Adipose tissue (tissue), 3 donors: Measurements from ENCODE around the gene C19orf73. TPM values are rescaled to one million over a fixed set of nuclear protein-coding genes. Genes with fewer than 3 reads are reported as not detected.
A peak's percentile ranks its signal among the peaks of the same experiment; 100 is the strongest.

Source experiments
- H3K27ac ChIP-seq: one replicate; pipeline ENCODE4 v1.5.1; 2013; ENCODE audit warnings: low read depth, low read length
- WGBS, 3 donors: extraction: QIAGEN DNeasy Blood & Tissue Kit; methylation state at CpG; one replicate each; pipeline ENCODE4 v1.1.7; 2013; 5-methylcytosine and 5-hydroxymethylcytosine counted together
- polyA plus RNA-seq, 3 donors: library from polyadenylated mRNA; stranded (reverse); fragments of 200-250 nt; gene quantifications; one replicate each; pipeline ENCODE4 v1.2.3, GENCODE V29; 2013
- donor health status: healthy with polysubstance abuse.
- donor health status: Bipolar disorder and iron deficiency.
- donor health status: healthy.

C19orf73 gene, protein sequence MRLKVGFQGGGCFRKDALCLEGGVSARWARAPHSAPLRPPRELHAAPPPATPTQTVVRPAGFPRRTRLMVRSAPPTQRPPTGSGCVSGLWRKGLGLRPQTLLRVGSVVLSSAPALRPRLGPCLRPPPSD
- 1 to 10 TPM in 2 of 3 donors, not detected in 1; 1.5 to 5.1 TPM for polyA plus RNA-seq

DNA sequence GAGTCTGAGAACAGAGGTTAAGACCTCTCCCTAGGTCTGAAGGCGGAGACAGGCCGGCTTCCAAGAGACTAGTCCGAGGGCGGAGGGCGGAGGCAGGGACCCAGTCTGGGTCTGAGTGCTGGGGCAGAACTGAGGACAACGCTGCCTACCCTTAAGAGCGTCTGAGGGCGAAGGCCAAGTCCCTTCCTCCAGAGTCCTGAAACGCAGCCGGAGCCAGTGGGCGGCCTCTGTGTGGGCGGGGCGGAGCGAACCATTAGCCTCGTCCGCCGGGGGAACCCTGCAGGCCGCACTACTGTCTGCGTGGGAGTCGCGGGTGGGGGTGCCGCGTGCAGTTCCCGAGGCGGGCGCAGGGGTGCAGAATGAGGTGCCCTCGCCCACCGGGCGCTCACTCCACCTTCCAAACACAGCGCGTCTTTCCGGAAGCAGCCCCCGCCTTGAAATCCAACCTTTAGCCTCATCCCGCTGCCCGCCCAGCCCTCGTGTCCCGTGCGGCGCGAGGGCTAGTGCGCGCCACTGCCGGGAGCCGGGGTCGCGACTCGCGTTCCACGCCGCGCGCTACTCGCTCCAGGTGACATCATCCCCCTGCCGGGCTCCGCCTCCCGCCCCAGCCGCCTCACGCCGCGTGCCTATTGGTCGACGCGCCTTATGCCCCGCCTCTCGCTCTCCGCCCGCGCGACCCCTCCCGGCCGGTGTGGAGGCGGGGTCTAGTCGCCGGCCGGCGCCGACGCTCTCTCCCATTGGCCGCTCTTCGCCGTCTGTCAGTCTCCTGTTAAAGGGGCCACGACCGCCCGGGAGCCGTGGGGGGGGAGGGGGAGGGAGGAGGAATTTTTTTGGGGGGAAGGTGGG lies at the start of gene C19orf73:
Gene C19orf73 (minus strand): TSS at position 579 of the 846 bp plus-strand sequence. CDS start 121 bp downstream, at position 458.
- H3K27ac ChIP-seq, result peak within 1 kb of the TSS; percentile 35
- 1% methylated on average over 52 to 85 of the region's 85 CpGs for WGBS, 3 donors

DNA sequence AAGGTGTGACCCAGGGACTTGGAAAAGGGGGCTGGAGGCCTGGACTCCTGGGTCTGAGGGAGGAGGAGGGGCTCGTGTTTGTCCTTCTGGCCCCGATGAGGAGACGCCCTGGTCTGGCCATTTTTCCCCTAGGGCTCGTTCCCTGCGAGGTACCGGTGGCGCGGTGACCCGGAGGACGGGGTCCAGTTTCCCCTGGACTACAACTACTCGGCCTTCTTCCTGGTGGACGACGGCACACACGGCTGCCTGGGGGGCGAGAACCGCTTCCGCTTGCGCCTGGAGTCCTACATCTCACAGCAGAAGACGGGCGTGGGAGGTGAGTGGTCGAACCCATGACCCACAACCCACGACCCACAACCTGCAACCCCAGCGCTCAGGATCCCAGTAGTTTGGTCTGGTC lies 49.5 kb upstream of the C19orf73 start:
- H3K27ac ChIP-seq, result no peak overlapping the region
- 91 to 97% (median 94%) methylated on average over 23 of the region's 23 CpGs for WGBS, 3 donors

DNA sequence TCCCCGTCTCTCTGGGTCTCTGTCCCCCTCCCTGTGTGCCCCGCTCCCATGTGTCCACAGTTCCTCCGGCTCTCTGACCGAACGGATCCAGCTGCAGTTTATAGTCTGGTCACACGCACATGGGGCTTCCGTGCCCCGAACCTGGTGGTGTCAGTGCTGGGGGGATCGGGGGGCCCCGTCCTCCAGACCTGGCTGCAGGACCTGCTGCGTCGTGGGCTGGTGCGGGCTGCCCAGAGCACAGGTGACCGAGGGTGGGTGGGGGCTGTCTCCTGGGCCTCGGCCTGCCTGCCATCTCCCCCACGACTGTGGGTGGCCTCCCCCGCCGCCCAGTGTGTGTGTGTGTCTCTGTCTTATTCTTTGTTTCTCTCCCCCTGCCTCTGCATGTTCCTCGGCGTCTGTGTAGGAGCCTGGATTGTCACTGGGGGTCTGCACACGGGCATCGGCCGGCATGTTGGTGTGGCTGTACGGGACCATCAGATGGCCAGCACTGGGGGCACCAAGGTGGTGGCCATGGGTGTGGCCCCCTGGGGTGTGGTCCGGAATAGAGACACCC lies 49.0 kb upstream of the C19orf73 start:
- H3K27ac ChIP-seq, result no peak overlapping the region
- WGBS, 3 donors, result 84 to 91% (median 89%) methylated on average over 25 of the region's 25 CpGs

DNA sequence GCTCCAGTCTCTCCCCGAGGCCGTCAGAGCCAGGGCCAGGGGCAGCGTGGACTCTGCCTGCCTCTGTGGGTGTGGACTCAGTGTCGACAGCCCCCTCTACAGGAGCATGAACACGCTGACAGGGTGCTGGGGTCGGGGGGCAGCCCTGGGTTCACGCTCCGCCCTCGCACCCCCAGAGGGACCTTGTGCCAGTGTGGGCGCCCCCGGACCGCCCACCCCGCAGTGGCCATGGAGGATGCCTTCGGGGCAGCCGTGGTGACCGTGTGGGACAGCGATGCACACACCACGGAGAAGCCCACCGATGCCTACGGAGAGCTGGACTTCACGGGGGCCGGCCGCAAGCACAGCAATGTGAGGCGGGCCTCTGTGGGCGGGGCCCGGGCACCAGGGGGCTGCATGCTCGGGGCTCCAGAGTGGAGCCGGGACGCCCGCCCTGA lies 46.9 kb upstream of the C19orf73 start:
- WGBS, 3 donors, result 52 to 61% (median 61%) methylated on average over 29 to 30 of the region's 30 CpGs
- H3K27ac ChIP-seq, result no peak overlapping the region

DNA sequence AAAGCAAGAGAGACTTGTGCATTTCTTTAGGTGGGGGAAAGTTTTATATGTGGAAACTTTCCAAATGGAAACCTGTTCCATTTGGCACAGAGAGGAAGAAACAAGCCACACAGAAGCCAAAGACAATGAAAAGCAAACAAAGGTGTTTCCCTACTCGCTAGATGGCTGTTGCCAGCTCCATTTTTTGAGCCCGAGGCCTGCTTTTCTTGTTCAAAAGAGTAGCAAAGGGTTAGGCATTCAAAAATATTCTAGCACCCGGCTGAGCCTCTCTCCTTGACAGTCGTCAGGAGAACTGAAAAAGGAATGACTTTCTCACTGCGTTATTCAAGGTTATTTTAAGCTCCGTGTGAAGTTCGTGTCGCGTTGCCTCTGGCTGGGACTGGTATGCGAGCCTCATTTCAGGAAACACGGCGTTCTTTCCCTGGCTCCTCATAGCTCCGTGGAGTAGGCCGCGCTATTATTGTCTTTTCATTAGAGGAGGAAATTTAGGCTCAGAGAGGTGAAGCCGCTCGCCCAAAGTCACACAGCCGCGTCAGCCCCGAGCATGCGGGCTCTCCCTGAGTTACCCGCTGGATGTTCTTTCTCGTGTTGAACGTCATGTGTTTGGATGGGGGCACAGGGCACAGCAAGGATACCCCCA lies 46.3 kb upstream of the C19orf73 start:
- 45 to 75% (median 62%) methylated on average over 24 of the region's 24 CpGs for WGBS, 3 donors
- no peak overlapping the region for H3K27ac ChIP-seq

DNA sequence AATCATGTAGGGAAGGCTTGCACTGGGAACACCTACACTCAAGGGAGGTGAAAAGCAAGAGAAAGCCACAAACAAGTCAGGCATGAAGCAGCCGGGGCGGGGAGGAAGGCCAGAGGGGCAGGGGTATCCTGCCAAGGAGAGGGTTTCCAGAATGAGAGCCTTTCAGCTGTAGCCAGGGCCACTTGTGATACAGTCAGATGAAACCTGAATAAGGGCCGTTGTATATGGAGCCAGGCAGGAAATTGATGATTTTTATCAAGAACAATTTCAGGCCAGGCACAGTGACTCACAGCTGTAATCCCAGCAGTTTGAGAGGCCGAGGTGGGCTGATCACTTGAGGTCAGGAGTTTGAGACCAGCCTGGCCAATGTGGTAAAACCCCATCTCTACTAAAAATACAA lies 43.0 kb upstream of the C19orf73 start:
- no peak overlapping the region for H3K27ac ChIP-seq
- 64 to 74% (median 68%) methylated on average over 4 of the region's 4 CpGs for WGBS, 3 donors

DNA sequence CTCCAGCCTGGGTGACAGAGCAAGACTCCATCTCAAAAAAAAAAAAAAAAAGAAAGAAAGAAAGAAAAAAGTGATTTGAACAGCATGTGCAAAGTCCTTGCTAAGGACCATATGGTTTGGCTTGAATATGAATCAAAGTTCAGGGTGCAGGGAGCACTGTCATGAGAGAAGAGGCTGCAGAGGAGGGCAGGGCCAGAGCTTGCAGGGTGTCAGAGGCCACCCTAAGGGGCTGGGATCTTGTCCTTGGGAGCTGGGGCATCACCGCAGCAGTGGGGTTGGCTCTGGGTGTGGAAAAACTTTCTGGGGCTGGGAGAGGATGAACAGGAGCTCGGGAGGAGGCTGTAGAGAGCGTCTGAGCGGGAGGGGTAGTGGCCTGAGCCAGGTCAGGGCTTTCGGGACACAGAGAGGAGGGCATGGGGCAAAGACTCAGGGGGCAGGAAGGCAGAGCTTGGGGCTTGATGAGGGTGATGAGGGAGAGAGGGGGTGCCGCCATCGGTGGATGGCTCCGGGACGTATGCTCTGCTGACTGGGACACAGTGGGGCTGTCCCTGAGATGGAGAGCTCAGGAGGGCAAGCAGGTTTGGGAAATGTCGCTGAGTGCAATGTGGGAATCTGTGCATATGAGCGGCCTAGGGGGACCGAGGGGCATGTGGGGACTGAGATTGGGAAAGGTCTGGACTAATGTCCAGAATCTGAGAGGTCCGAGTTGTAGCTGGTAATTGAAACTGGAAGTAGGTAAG lies 41.7 kb upstream of the C19orf73 start:
- H3K27ac ChIP-seq, result no peak overlapping the region
- WGBS, 3 donors, result 91 to 92% (median 92%) methylated on average over 13 of the region's 13 CpGs

DNA sequence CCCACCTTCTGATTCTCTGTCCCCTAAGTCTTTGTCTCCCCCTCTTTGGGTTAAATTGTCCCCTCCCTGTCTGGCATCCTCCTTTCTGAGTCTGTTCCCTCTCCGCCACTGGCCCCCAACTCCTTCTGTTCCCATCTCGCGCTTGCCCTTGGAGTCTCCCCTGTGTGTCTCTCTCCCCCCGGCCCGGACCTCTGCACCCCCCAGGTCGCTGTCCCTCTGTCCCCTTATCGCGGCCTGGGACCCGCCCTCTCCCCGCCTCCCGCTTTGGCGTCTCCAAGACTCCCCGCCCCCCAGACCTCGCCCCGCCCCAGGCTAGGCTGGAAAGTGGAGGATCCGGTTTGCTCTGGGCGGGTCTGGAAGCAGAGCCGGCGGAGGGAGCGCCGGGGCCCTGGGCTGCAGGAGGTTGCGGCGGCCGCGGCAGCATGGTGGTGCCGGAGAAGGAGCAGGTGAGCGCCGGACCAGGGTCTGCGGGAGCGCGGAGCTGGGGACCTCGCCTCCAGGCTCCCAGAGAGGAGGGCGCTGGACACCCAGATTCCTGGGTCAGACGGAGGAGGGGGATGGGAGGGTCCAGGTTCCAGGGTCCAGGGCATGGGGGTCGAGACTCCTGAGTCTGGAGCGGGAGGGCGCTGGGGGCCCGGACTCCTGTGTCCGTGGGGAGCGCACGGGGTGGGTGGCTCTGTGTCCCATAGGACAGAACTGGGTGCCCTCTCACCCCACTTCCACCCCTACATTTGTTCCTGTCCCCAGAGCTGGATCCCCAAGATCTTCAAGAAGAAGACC lies 38.7 kb upstream of the C19orf73 start, which contains the start of gene TRPM4:
Gene TRPM4 (plus strand): TSS at position 348 of the 780 bp plus-strand sequence. CDS start 75 bp downstream, at position 423.
- 0 to 1% (median 1%) methylated on average over 37 to 41 of the region's 41 CpGs for WGBS, 3 donors
- no peak within 1 kb of the TSS for H3K27ac ChIP-seq

DNA sequence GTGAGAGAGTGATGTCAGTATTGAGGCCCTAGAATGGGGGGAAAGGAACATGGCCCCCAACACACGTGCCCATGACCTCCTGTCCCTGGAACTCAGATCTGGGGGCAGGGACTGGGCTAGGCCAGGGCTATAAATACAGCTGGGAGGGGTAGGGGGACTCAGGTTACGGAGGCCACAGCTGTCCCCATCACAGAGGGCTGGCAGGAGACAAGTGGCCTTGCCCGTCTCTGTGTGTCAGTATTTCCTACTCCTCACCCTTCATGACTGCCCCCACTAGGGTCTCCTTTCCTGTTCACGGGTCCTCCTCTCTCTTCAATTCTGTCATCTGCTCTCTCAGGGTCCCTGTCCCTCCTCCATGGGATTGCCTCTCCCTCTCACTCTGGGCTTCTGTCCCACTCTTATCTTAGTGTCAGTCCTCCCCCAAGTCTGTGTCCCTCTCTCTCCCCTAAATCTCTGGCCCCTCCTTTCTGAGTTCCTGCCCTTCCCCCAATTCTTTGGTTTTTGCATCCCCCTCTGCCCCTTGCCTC lies 36.9 kb upstream of the C19orf73 start:
- 35 to 54% (median 50%) methylated on average over 3 to 4 of the region's 4 CpGs for WGBS, 3 donors

DNA sequence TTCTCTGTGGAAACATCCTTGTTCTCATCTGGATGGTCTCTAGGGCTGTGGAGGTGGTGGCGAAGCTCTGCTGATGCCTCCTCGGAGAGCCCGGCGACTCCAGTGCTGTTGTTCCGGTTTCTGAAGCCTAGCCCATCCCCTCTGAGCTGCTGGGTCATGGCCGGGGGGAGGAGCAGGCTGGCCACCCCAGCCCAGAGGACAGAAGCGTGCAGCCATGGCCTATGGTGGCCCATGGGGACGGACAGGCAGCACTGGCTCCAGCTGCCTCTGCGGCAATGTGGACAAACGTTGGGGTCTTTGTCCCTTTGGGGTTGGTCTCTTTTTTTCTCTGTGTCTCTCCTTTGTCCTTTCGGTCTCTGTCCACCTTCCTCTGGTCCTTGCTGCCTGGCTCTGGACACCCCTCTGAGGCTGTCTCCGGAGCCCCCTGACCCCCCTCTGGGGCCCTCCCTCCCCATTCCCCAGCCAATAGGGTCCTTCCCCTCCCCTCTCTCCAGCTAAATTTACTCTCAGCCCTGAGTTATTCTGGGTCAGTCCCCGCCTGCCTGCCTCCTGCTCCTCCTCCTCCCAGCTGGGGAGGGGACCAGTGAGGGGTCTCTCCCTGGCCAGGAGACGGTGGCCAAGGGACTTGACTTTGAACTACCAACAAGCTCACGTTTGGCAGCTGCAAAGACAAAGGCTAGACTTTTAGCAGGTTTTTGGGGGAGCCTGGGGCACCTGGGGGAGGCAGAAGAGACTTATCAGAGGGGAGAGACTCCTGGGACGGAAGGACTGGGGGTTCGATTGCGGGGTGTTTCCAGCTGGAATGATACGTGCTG lies 36.3 kb upstream of the C19orf73 start, which contains the start of gene HRC:
Gene HRC (minus strand): TSS at position 392 of the 815 bp plus-strand sequence. CDS start 159 bp downstream, at position 233.
- no peak within 1 kb of the TSS for H3K27ac ChIP-seq
- 54 to 64% (median 63%) methylated on average over 19 of the region's 19 CpGs for WGBS, 3 donors

More for the DNA sequence above, 36.9 kb upstream of the C19orf73 start:
- no peak overlapping the region for H3K27ac ChIP-seq

DNA sequence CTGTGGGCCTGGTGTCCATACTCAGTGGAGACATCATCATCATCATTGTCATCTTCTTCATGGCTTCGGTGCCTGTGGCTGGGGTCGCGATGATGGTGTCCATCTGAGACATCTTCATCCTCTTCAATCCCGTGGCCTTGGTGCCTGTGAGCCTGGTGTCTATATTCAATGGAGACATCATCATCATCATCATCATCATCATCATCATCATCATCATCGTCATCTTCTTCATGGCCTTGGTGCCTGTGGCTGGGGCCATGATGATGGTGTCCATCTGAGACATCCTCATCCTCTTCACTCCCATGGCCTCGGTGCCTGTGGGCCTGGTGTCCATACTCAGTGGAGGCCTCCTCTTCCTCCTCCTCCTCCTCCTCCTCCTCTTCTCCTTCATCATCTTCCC lies 35.3 kb upstream of the C19orf73 start:
- 94 to 97% (median 95%) methylated on average over 6 of the region's 6 CpGs for WGBS, 3 donors
- no peak overlapping the region for H3K27ac ChIP-seq

DNA sequence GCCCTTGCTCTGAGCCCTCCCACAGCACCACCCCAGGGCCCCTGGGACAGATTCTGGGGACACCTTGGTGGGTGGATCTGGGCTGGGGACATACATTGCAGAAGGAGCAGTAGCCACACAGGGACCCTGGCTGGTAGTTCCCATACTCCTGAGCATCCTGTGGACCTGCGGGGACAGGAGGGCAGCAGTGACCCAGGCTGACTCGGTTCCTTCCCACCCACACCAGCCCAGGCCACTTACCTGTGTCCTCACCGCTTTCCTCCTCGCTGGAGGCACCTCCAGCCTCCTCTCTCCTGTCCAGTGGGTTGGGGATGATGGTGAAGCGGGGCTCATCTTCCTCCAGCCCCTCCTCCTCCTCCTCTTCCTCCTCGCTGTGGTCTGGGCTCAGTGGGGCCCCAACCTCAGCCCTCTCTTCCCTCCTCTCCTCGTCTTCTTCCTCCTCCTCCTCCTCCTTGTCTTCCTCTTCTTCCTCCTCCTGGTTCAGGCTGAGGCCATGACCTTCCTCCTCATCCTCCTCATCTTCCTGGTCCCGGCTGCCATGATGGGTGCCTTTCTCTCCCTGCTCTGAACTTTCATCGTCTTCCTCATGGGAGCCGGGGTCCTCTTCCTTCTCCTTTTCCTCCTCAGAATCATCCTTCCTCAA lies 34.3 kb upstream of the C19orf73 start:
- 82 to 93% (median 84%) methylated on average over 7 to 10 of the region's 10 CpGs for WGBS, 3 donors
- no peak overlapping the region for H3K27ac ChIP-seq

DNA sequence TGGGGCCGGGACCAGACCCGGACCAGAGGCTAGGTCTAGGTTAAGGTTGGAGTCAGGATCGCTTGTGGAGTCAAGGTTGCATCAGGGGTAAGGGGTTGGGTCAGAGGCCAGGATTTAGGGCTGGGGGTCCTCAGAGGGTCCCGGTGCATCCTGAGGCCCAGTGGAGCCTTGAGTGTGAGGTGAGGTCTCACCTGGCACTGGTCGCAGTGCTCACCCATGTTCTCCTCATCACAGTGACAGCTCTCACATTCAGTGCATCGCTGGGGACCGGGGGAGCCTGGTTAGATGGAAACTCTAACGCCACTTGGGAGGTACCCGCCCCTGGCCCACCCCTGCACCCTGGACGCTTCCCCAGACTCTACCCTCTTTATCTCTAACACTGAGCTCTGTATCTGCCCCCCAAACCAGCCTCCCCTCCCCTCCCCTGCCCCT lies 33.2 kb upstream of the C19orf73 start:
- H3K27ac ChIP-seq, result no peak overlapping the region
- 20 to 28% (median 26%) methylated on average over 9 to 10 of the region's 10 CpGs for WGBS, 3 donors

DNA sequence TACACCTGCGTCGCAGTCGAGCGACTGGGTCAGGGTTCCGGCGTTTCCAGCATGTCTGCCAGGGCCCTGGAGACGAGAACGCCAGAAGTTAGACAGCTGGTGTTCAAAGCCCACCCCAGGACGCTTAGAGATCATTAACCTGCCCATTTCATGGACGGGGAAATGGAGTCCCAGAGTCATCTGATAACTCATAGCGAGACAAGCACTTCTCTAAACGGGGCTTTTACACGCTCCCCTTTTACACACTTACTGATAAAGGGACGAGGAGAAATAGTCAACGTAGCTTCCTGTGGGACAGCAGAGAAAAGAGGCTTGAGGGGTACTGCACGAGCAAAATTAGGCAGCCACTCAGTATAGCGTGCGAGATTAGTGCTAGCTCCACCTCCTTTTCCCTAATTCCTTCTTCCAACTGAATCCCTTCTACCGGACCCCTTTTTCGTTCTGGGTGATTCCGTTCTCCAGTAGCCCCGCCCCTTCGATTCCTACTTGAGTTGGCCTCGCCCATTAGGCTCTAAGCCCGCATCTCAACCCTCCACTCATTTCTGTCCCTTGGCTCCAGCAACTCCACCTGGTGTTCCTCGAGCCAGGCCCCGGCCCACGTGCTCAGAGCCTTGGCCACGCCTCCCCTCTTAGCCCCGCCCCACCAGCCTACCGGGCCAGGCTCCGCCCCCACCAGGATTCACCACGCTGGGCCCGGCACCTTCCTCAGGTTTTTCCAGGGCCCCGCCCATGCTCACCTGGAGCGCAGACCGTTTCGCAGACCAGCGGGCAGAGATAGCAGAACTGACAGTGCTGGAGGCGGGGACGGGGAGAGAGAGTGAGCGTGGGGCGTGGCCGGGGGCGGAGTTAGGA lies 32.5 kb upstream of the C19orf73 start:
- WGBS, 3 donors, result 9% methylated on average over 45 of the region's 45 CpGs
- H3K27ac ChIP-seq, result no peak overlapping the region

DNA sequence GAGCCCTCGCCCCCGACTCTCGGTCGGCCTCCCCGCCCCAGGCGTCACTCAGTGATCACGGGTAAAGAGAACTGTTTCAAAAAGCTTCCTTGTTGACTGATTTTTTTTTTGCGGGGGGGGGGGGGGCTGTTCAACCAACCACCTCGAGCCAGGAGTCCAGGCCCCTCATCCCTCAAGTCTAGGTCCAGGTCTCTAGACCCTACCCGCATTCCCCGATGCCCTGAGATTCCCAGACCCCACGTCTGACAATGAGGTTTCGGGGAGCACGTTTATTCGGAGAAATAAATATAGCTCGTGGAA lies 32.0 kb upstream of the C19orf73 start:
- H3K27ac ChIP-seq, result no peak overlapping the region
- WGBS, 3 donors, result 6 to 10% (median 8%) methylated on average over 15 to 16 of the region's 16 CpGs
